NCI-H1694 treated with DMSO at 0.1 percent for 48 hours (cell line): ENCODE measurements around the gene ZNF30.
"Not testable (repeated sequence)": the region's sequence is repeated elsewhere in the genome, so short reads cannot be mapped to it uniquely, and the experiment has no call there.

Experiments used
- DNase-seq: peaks from one replicate; lab custom pipeline; 2025; lab: John Stamatoyannopoulos, UW

Gene ZNF30

DNA sequence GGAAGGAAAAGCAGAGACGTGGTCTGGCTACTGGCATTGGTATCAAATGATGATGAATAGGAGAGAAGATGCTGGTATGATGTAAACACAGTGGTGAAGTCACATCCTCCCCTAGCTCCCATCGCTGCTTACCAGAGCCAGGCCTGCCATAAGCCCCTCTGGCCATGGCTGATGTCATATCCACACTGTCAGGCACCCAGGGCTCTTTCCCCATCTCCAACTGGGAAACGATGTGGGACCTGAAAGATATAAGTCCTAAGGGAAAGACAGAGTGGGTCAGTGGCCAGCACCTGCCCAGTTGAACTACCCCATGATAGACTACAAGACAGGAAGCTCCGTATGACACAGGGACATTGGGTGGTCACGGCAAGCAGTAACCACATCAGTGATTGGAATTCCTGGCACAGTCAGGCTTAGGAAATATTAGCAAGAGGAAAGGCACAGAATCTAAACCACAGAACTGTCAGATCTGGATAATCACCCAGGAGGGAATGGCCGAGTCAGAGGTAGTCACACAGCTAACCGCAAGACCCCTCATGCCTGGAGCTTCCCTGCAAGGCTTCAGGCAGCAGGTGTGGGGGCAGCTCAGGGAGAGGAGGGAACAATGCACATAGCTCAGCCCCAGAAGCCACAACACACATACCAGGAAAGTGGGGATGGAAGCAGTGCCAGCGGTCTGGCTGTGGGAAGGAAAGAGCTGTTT, 33.6 kb downstream of the ZNF30 start:
- DNase-seq = no peak

DNA sequence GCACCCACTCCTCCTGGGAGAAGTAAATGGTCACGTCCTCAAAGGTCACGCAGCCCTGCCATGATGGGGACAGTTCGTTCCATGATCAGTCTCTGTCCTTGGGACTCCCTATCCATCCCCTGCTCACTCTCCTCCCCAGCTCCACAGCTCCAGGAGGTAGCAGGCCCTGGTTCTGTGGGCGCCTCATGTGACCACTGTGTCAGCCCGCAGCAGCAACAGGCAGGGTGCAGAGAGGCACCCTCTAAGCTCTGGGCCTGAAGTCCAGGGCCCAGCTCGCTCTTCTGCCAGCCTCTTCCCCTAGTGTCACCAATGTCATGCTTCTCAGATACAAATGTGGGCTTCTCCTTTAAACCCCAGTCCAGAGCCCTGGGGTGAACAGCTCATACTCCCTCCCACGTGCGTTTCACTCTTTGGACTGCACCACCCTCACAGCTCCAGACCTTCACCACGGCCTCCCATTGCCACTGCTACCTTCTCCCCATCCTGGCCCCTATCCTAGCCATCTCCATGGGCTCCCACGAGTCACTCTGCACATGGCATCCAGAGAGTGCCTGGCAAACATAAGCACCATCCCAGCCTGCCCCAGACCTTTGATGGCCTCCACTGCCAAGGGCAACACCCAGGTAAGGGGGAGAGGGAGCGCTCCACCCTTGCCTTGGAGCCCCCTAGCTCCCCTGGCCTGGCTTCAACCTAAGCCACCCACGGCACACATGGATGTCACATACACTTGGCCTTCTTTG, 34.4 kb downstream of the ZNF30 start:
- DNase-seq = no peak

DNA sequence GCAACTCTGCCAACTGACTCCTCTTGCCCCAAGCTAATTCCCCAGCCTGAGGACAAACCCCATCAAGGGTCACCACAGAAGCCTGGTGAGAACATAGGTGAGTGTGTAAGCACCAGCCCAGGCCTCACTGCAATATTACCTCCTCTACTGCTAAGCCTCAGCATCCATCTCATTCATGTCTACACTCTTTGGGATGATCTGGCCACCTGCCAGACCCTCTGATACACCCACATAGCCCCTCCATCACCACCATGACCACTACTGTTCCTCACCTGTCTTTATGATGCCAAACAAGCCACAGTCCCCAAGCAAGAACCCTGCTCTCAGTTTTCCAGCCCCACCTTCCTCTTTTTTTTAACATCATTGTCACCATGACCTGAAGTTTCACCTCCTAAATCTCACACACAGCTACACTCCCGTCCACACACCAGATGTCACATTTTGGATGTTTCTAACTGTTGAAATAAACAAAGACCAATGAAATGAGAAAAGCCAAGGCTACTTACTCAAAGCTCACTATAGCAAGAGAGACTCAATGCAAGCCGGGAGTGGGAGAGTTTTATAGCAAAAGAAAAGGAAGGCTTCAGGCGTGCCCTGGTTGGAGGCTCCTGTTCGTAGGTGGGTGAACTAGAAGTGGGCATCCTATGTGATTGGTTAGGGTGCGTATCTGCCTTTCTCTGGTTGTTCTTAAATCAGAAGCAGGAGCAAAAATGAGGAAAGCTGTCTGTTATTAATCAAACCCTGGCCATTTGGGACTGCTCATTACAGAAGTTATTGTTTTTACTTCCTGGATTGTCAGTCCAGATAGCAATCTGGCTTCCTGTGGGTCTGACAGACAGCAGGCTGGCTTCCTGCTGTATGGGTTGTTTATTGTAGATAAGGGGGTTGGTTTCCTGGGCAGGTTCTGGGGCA, 35.3 kb downstream of the ZNF30 start:
- DNase-seq = no peak

DNA sequence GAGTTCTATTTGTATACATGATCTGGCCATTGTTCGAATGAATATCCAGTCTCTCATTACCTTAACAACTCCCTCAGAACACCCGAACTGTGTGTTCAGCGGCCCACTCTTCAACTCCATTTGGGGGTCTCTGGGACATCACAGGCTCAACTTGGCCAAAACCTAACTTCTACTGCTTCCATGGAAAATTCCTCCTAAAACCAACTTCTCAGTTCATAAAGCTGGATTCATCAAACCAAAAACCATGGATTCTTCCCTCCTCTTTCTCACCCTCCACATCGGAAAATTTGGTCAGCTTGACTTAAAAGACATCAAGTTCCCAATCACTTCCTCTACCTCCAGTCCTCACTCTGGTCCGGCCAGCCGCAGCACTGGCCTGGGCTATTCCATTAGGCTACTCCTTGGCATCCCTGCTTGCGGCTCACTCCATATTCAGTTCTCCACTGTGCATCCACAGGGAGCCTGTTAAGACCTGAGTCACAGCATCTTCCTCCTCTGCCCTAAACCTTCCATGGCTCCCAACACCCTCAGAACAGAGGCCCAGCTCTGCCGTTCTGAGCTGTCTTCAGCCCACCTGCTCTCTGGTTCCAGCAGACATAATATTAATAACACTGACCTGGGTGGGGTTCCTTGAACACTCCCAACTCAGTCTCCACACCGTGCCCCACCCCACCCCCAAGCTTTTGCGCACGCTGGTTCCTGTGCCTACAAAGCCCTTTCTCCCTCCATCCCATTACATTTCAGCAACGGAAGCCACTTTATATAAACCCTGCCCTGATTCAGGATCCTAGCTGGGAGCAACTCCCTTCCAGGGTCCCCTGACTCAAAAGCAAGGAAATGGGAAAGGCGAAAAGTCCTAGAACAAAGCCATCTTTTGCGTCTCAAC, 36.2 kb downstream of the ZNF30 start:
- DNase-seq = no peak

DNA sequence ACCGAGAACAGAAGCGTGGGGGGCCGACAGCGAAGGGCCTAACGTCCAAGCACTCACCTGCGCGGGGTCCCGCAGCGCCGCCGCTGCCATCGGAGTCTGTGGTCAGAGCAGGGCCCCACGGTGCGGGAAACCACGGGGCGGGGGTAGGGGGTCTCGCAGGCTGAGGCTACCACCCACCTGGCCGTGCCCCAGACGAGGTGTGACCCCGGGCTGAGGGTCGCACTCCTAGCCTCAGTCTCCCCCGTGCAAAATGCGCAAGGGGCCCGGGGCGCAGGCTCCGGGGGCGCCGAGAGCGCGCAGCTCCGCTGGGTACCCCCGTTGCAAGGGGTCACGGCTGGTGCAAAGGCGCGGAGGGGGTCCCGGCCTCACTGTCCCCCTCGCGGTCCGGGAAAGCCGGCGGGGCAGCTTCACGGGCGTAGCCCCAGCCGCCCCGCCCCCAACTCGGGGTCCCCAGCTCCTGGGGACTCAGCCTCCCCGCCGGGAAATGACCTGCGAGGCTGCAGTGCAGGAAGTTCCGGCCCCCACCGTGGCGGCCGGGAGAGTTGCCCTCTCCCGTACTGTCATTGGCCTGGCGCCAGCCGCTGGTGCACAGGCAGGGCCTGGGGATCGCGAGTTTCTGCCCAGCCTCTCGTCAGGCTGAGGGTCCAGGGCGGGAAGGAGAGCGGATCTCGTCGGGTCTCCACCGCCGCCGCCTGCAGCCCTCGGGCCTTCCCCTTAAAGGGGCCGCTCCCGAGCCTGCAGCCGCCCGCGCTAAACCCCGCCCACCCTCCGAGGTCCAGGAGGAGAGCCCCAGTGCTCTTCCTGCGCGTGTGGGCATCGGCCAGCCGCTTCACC, 37.1 kb downstream of the ZNF30 start, which contains the start of gene ZNF792:
TSS of gene ZNF792 (minus strand) at position 657 of the 834 bp plus-strand sequence. CDS start at position 90, 567 bp downstream.
- peak; percentile 1 for DNase-seq

DNA sequence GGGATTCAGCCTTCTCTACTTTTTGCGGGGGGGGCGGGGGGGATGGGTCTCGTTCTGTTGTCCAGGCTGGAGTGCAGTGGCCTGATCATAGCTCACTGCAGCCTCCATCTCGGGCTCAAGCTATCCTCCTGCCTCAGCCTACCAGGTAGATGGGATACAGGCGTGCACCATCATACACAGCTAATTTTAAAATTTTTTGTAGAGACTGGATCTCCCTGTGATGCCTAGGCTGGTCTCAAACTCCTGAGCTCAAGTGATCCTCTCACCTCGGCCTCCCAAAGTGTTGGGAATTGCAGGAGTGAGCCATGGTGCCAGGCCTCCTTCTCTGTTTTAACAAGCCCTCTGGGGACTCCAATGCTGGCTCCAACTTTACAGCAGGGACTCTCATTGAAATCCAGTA, 37.9 kb downstream of the ZNF30 start:
- no peak for DNase-seq

DNA sequence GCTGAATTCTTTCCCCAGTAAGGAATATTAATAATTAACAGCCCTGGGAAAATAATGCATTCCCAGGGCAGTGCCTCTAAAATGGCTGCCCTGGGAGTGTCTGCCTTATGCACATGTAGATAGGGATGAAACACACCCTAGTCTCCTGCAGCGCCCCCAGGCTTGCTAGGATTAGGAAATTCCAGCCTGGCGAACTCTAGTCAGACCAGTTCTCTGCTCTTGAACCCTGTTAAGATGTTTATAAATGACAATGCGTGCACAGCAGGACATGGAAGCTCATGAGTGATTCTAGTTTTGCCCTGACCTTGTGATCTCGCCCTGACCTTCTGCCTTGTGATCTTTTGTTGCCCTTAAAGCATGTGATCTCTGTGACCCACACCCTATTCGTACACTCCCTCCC, 38.8 kb downstream of the ZNF30 start:
- DNase-seq = not testable (repeated sequence)

DNA sequence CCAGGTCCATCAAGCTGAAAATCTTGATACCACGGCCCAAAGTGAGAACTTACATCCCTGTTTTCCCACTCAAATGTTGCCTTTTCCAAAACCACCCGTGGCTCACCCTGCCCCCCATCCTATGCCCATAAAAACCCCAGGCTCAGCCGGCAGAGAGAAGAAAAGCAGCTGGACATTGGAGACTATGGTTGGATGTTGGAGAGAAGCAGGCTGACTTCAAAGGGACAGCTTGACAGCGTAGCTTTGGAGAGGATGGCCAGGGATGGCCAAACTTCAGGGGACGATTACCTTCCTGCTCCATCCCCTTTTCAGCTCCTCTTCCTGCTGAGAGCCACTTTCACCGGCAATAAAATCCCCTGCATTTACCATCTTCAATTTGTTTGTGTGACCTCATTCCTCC, 40.8 kb downstream of the ZNF30 start:
- no peak for DNase-seq

DNA sequence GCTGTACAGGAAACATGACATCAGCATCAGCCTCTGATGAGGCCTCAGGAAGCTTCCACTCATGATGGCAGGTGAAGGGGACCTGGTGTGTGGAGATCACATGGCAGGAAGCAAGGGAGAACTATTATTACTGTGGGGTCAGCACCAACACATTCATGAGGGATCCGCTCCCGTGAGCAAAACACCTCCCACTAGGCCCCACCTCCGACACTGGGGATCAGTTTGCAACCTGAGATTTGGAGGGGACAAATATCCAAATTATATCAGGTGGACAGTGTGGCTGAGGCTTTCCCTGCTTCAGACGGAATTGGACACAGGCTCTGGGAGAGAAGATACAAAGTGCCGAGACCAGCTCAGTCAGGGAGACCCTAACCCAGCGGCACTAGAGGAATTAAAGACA, 43.0 kb downstream of the ZNF30 start:
- no peak for DNase-seq

DNA sequence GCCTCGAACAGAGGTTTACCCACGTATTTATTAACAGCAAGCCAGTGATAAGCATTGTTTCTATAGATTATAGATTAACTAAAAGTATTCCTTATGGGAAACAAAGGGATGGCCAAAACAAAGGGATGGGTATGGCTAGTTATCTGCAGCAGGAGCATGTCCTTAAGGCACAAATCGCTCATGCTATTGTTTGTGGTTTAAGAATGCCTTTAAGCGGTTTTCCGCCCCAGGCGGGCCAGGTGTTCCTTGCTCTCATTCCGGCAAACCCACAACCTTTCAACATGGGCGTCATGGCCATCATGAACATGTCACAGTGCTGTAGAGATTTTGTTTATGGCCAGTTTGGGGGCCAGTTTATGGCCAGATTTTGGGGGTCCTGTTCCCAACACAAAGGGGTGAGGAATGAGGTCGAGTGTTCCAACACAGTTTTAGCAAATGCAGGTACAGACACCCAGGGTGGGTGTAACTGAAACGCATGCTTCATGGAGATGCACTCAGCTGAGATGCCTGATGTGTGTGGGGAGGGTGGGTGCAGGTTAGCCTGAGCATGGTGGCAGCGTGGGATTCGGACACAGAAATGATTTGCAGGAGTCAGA, 43.6 kb downstream of the ZNF30 start:
- not testable (repeated sequence) for DNase-seq

DNA sequence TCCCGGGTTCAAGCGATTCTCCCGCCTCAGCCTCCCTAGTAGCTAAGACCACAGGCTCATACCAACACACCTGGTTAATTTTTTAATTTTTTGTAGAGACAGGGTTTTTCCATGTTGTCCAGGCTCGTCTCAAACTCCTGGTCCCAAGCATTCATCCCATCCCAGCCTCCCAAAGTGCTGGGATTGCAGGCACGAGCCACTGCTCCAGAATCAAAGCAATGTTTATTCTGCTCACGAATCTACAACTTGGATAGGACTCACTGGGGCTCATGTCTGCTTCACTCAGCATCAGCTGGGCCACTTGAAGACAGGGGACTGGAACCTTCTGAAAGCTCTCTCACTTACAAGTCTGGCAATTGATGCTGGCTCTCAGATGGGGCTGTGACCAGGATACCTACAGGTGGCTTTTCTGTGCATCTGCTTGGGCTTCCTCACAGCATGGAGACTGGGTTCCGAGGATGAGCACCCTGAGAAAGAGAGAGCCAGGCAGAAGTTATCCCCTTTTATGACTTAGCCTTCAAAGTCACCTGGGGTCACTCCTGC, 45.5 kb downstream of the ZNF30 start:
- DNase-seq = no peak

DNA sequence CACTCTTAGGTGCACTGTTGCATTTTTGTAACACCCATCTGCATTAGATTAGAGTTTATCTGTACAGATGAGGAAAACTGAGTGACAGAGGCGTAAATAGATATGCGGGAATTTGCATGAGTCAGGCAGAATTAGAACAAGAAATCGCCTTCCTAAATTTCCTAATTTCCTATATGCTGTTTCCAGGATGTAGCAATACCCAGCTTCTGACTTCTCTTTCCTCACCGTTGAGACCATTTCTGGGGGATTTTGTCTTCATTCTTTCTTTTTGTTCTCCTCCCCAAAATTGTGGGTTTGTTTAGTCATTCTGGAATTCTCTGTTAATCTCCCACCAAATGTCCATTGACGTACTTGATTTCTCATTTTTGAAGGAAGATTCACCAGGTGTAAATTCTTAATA, 47.9 kb downstream of the ZNF30 start:
- DNase-seq = no peak

DNA sequence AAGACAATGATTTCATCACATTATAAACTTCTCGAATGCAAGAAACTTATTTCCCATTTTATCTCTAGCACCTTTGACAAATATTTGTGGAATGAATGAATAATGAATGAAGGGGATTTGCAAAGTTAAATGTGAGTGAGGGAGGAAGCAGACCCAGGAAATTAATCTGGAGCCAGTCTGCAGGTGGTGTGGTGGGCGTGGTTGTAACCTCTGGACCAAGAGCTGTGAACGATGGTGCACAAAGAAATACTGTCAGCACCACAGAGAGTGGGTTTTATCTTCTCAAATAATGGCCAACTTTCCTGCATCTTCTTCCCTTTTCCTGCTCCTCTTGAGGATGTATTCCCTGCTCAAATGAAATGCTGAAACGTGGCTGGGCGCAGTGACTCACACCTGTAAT, 48.4 kb downstream of the ZNF30 start:
- DNase-seq = no peak

DNA sequence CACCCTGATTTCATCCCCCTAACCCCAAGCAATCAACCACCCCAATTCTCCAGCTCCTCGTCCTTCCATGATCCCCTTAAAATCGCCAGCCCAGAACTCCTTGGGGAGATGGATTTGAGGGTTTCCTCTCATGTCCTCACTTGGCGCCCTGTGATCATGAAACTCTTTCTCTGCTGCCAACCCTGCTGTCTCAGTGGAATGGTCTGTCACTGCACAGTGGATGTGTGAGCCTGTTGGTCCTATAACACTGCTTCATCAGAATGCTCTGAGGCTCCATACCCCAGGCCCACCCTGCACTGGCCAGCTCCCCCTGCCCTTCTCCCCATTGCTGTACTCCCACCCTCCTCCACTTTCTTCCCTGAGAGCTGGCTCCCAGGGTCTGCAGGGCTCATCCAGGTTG, 49.9 kb downstream of the ZNF30 start:
- DNase-seq = no peak

DNA sequence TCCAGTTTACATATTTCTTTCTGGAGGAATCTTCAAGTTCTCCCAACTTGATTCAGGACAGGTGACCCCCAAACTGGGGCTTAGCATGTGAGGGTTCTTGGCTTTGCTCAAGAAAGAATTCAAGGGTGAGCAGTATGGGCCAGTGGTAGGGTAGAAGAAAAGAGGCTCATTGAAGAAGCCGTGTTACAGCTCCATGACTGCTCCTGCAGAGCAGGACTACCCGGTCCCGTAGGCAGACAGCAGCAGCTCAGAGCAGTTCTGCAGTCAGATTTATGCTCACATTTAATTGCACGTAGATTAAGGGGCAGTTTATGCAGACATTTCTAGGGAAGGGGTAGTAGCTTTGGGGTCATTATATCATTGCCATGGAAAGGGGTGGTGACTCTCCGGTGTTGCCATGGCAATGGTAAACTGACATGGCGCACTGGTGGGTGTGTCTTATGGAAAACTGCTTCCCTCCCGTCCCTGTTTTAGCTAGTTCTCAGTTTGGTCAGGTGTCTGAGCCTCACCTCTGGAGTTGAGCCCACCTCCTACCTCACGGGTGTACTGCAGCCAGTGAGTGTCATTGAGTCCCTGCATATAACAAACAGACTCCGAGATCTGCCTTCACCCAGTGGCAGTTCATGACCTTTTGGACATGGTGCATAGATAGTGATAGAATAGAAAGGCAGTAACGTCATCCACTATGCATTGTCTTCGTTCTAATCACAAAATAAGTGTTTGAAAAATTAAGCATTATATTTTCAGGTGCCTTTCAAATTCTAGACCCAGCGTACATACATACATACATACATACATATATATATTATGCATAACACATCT, 53.3 kb downstream of the ZNF30 start:
- DNase-seq = no peak

DNA sequence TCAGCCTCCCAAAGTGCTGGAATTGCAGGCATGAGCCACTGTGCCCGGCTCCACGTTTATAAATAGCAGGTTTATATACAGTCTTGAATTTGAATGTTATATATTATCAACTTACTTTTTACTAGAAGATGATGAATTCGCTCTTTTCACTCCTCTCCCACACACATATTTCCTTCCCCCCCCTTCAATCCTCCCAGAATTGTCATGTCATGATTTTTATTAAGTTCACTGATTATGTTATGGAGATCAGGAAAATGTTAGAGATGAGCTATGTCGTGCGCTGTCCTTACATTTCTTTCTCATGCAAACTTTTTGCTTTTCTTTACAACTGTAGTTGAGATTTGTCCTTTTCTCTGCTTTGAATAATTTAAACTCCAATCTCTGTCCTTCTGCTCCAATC, 55.6 kb downstream of the ZNF30 start:
- DNase-seq = no peak

DNA sequence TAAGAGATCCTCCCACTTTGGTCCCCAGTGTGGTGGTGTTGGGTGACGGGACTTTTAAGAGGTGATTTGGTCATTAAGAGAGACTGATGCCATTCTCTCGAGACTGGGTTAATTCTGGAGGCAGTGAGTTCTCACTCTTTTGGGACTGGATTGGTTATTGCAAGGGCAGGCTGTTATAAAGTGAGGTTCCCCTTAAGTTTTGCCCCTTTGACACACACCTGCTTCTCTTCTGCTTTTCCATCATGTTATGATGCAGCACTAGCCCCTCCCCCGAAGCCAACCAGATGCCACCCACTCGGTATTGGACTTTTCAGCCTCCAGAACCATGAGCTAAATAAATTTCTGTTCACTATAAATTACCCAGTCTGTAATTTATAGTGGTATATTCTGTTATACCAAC, 57.1 kb downstream of the ZNF30 start:
- no peak for DNase-seq

DNA sequence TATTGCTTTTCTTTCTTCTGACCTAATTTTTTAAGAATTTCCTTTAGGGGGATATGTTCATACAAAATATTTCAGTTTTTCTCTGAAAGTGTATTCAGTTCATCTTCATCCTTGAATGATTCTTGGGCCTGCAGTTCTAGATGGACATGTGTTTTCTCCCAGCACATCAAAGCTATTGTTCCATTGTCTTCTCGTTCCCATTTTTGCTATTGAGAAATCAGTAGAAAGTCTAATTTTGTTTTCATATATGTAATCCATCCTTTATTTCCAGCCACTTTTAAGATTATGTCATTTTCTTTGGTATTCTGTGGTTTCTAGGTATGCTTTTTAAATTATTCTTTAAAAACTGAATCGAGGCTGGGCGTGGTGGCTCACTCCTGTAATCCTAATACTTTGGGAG, 57.6 kb downstream of the ZNF30 start:
- no peak for DNase-seq
